GM10266 (cell line): ENCODE results near the gene PCBP1.

Experiments
- DNase-seq: peaks from one replicate; pipeline ENCODE4 v3.0.0; 2012; ENCODE audit errors: extremely low spot score
- CTCF ChIP-seq: IDR thresholded peaks from 2 replicates; pipeline ENCODE4 v1.5.1; 2012; ENCODE audit warnings: mild to moderate bottlenecking, low read depth; ENCODE audit not compliant: control insufficient read depth, insufficient read depth; ENCODE audit errors: missing control alignments

Gene PCBP1

GRCh38 chr2:70062270-70062669 lies 25.0 kb upstream of the PCBP1 start:
- TF ChIP-seq CTCF: no peak
- DNase-seq: no peak

DNA sequence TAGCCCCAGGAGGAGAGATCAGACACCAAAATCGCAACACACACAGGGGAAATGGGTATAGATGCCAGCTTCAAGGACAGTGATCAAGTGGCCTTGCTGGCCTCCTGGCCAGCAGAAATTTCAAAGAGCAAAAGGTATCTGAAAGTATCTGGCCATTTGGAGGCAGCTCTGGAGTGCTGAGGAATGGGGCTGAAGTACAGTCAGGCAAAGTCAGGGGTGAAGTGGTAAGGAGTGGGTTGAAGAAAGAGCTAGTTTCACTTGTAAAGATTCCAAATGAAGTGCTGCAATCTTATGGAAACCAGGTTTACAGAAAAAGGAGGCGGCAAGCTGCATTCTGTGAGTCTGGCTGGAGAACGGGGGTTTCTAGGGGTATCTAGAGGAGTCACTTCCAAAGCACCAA lies 19.2 kb upstream of the PCBP1 start:
- no peak for TF ChIP-seq CTCF

GRCh38 chr2:70069049-70069448 lies 18.2 kb upstream of the PCBP1 start:
- DNase-seq: peak; percentile 65
- no peak for TF ChIP-seq CTCF

More for the DNA sequence above, 19.2 kb upstream of the PCBP1 start:
- DNase-seq: no peak

- peak; percentile 81 for DNase-seq
- peak; percentile 83 for TF ChIP-seq CTCF
Observed at GRCh38 chr2:70070542-70071268, 16.6 kb upstream of the PCBP1 start.

DNA sequence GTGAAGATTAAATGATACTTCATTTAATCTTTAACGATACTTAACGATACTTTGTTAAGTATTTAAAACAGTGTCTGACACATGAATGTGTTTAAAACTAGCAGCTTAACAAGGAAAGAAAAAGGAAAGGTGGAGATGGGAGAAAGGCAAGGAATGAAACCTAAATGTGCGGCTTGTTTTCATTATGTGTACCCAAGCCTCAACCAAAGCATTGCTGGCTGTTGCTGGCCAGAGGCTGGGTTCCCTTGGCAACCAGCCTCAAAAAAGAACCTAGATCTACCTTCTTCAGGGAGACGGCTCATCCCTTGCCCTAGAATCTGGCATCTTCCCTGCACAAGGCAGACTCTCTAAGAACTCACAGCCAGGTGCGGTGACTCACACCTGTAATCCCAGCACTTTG lies 13.8 kb upstream of the PCBP1 start:
- no peak for TF ChIP-seq CTCF
- no peak for DNase-seq

- no peak for TF ChIP-seq CTCF
- DNase-seq: no peak
Observed at GRCh38 chr2:70078384-70078783, 8.9 kb upstream of the PCBP1 start.

DNA sequence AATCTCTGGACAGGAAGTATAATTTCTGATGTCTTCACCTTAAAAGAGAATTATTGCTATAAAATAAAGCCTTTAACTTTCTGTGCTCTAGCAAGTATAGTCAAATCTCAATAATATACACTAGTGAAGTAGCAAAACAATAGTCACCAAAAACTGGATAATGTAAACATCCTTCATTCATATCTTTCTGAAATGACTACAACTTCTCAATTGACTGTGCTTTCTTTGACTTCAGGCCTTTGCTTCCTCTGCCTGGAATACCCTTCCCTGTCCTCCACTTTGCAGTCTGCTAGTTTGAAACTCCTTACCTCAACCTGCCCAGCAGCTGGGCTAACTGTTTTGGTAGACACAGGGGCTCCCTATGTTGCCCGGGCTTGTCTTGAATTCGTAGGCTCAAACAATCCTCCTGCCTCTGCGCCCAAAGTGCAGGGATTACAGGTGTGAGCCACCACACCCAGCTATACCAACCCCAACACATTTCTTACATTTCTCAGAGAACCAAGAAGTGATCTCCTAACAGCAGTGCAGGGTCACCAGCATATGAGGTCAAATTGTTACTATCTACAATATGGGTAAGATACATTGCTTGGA lies 6.6 kb upstream of the PCBP1 start:
- no peak for DNase-seq
- TF ChIP-seq CTCF: no peak
